HG02798 (cell line): ENCODE measurements around the gene PPP6R2.

ENCODE experiments used
- ATAC-seq: cut with Tn5 transposase; IDR thresholded peaks from one replicate; pipeline ENCODE4 v1.9.1; 2021; ENCODE audit warnings: mild to moderate bottlenecking; ENCODE audit not compliant: unreplicated experiment, poor library complexity

Gene PPP6R2

GRCh38 chr22:50463188-50463900 is 120.2 kb downstream of the PPP6R2 start:
- no peak for ATAC-seq

DNA sequence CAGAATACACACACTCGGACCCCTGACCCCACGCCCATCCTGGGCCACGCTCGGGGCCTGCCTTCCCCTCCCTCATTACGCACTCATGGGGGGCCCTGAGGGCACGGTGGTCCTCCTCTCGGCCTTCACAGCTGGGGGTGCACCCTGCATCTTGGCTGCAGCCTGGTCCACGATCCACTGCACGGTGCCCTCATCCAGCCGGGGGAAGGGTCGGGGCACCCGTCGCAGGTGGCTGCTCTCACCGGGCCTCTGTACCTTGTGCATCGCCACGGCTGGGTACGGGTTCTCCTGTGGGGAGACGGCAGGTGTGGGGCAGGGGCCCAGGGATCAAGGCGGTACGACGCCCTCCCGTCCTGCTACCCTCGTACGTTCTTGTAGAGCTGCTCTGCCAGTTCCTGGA is 121.3 kb downstream of the PPP6R2 start:
- no peak for ATAC-seq

GRCh38 chr22:50465066-50465930 is 122.2 kb downstream of the PPP6R2 start:
- ATAC-seq = no peak

- no peak for ATAC-seq
Measured at GRCh38 chr22:50467341-50467740, 124.2 kb downstream of the PPP6R2 start.

GRCh38 chr22:50467773-50468440 is 124.8 kb downstream of the PPP6R2 start:
- ATAC-seq = no peak

DNA sequence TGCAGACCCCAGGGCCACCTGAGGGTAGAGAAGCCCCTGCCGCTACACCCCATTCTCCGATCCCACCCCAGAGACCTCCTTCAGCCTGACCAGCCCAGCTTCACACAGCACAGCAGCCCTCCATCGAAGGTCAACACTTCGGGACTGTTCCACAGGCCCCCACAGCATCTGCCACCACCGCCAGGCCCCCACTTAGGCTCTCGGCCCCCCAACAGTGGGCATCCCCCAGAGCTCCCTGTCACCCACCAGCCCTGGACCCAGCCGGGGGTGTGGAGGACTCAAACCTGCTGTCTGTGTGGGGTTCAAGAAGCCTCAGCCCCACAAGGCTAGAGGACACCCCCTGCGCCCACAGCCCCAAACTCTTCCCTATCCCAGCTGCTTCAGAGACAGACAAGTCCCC is 125.5 kb downstream of the PPP6R2 start:
- no peak for ATAC-seq

DNA sequence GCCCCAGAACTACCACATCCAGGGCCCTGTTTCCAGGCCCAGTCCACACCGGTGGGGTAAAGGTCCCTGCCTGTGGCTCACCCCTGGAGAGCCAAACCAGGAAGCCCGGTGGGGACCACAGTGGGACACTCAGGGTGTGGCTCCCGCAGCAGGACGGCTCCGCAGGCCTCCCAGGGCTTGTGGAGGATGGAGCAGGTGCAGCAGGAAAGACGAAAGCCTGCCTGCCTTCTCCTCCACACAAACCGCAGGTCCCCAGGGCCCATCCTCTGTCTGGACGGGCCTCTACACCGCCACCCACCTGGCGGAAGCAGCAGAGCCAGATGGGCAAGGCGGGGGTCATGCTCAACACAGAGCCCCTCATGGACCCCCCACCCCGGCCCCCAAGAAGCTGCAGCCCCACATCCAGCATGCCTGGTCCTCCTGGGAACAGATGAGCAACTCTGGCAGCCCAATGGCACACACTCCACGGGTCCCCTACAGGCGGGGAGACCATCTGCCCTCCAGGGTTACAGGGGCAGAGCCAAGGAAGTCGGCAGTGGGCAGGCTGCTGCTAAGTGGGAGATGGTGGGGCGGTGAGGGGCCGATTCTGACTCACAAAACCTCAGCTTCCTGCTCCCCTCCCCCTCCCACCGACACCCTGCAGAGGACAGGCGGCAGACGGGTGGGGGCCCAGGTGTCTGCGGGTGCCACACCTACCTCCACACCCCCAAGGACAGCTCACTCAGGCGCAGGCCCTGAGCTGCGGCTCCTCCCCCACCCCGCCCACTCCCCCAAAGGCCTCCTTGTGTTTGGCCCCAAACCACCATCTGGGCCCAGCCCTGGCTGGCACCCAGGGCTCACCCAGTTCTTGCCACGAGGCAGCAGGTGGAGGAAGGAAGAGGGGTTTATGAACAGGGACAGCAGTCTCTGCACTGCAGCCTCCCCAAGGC is 126.5 kb downstream of the PPP6R2 start:
- peak; percentile 62 for ATAC-seq

DNA sequence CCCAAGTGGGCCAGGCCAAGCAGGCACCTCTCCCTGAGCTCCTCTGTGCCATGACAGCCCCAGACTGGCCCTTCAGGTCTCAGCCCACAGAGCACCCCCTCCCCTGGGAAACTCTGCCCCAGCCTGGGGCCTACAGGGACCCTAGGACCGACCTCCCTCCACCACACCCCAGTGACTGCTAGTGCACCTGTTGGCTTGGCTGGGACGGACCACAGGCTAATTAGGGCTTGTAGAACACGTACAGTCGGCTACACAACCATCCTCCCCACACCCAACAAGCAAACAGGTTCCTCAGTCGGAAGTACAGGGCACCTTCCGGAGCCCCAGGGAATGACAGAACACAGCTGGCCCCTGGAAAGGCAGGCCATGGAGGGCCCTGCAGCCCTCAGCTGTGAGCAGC is 127.4 kb downstream of the PPP6R2 start:
- no peak for ATAC-seq

DNA sequence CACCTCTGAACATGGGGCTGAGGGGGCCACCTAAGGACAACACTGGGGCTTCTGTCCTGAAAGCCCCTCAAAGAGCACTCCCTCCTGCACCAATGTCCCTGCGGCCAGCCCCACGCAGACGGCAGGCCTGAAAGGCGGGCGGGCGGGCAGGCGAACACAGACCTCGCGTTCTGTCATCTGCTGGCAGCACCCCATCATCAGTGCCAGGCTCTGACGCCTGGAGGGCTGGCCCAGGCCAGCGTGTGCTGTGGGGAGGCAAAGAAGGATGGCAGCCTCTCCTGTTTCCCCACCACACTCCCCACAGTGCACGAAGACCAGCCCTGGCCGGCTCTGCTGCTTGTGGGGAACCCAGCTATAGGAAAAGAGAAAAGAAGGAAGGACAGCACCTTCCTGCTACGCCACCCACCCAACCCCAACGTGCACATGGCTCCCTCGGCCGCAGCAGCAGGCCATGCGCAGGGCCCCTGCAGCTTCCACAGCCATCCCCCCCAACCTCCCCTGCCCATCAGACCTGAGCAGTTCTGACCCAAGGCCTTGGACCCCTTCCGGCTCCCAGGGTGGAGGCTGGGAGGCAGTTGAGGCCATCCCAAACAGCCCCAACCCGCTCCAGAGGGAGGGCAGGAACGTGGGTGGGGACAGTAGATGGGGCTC is 128.2 kb downstream of the PPP6R2 start:
- no peak for ATAC-seq

DNA sequence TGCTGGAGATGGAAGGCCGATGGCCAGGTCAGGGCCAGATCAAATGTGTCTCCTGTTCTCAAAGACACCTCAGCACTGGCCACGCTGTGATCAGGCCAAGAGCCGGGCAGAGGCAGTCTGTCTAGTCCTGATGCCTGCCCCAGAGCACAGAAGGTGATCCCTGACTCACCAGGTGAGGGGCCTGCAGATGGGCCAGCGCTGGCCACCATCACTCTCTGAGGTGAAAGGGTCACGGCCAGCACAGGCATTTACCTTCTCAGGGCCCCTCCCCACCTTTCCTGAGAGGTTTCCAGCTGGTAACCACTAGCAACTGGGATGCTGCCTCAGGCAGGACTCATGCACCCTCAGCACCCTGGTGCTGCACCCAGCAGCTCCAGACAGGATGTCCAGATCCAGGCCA is 128.8 kb downstream of the PPP6R2 start:
- no peak for ATAC-seq

DNA sequence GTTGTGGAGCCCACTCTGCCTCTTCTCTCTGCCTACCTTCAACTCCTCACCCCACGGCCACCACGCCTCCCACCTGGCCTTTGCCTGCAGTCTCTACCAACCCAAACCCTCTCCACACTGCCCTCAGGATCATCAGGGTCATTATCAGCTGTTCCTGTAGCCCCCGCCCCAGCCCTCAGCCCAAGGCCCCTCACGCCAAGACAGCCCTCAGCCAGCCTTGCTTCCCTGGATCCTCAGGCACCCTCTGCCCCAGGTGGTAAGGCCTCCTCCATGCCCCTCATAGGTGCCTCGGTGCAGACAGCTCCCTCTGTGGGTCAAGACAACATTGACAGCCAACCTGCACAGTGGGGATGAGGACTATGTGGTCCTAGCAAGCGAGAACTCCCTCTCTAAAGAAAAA is 130.0 kb downstream of the PPP6R2 start:
- ATAC-seq = no peak

DNA sequence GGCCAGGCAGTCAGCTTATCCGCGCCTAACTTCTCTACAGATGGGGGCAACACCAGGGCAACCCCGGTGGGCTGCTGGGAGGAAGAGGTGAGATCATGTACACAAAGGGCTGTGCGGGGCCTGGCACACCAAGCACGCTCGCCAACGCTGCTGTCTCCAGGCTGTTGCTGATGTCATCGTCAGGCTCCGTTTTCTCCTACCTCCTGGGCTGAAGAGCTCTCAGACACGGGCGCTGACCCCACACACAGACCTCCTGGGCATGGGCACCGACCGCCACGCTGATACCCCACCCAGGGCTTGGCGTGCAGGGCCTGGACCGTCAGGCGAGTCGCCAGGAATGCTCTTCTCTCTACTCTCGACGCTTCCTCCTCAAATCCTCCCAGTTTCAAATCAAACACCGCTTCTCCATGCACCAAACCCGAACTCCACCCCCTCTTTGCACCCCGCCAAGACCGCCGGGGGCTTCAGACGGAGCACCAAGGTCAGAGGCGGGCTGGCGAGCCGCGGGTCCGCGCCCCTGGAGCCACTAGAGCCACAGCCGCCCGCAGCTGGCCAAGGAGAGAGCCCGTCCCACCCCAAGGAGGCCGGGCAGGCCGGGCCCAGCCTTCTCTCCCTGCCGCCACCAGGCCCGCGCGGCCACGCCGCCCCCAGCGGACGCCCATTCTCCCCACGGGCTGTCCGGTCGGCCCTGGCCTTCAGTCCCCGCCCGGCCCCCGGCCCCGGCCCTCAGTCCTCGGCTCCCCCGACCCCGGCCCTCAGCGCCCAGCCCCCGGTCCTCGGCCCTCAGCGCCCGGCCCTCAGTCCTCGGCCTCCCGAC is 130.9 kb downstream of the PPP6R2 start:
- ATAC-seq = no peak

- ATAC-seq = peak; percentile 85
Measured at GRCh38 chr22:50474710-50475651, 131.9 kb downstream of the PPP6R2 start, which contains the start of gene SBF1. SBF1 (minus strand) TSS chr22:50475035; CDS start chr22:50474840, 195 bp downstream.

DNA sequence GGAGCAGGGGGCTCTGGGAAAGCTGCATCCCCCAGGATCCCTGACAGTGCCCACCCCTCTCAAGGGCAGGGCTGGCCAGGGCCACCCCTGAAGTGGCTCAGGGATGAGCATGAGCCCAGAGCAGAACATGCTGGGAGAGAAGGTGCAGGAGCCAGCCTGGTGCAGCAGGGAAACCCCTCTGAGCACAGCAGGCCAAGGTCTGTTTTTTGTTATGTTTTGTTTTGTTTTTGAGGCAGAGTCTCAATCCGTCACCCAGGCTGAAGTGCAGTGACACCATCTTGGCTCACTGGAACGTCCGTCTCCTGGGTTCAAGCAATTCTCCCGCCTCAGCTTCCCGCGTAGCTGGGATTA is 132.5 kb downstream of the PPP6R2 start:
- ATAC-seq = no peak

DNA sequence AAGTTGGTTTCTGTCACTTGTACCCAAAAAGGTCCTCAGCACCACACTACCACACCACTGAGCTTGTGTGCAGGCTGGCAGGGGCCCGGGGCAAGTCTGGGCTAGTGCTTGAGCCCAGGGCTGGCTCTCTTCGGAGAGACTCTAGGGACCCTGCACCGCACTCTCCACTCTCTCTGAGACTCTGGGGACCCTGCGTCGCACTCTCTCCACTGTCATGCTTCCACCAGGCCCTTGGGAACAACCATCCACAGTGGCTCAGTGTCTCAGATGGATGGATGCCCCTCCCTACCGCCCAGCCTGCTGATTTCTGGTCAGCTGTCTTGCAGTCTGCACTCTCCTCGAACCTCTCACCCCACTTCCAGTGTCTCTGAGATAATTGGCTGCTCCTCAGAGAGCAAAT is 133.7 kb downstream of the PPP6R2 start:
- no peak for ATAC-seq

DNA sequence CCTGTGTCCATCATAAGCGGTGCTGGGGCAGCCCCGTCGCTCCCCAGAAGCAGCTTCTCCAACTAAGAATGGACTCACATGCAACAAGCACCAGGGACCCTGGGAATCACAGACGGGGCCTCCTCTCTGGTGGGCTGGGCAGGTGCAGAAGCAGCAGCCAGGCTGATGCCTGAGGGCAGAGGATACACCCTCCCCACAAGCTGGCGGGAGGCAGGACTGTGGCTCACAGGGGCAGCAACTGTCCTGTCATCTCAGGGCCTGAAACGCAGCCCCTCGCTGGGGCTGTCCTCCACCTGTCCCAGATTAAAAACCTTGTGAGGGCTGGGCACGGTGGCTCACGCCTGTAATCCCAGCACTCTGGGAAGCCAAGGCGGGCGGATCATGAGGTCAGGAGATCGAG is 134.8 kb downstream of the PPP6R2 start:
- ATAC-seq = no peak

- no peak for ATAC-seq
Measured at GRCh38 chr22:50479721-50480120, 136.6 kb downstream of the PPP6R2 start.

DNA sequence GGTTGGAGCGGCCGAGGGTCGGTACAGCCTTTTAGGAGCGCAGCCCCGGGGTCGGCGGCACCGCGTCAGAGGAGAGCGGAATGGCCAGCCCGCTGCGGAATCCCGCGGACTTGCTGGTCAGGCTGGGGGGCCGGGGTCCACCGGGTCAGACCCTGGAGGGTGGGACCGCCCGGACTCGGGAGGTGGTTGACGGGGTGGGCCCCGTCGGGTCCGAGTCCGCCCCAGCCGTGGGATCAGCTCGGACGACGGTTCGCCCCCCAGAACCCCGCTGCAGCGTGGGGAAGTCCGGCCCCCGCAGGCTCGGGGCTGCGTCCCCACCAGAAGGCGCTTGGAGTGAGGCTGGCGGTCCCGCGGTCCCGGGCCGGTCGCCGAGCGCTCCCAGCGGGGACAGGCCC is 137.9 kb downstream of the PPP6R2 start:
- no peak for ATAC-seq
